Activated CD4-positive, alpha-beta T cell treated with anti-CD3 and anti-CD28 coated beads, Interleukin-2, amount 10 ng/mL, durations not matched to agents 7 days and 5 days (primary cell): ENCODE measurements around the gene NMRK2. TPM values are rescaled to one million over a fixed set of nuclear protein-coding genes. Genes with fewer than 3 reads are reported as not detected.
A peak's percentile ranks its signal among the peaks of the same experiment; 100 is the strongest.
"Not testable (repeated sequence)": the region's sequence is repeated elsewhere in the genome, so short reads cannot be mapped to it uniquely, and the experiment has no call there.

Experiments used
- CTCF ChIA-PET: fragments of 350-600 bp; sonication (Branson Sonifier 250); formaldehyde crosslinking; loops from one replicate; lab custom pipeline; 2021; ENCODE audit warnings: antibody characterized with exemption; lab: Charles Lee
- POLR2A ChIA-PET: fragments of 350-600 bp; sonication (Branson Sonifier 250); formaldehyde crosslinking; loops from one replicate; lab custom pipeline; 2021; ENCODE audit warnings: antibody characterized with exemption; lab: Charles Lee
- DNase-seq: peaks from one replicate; pipeline ENCODE4 v3.0.0-alpha.2; 2020
- H3K27ac Mint-ChIP-seq: one replicate; pipeline ENCODE4 v1.8.0; 2021; ENCODE audit warnings: mild to moderate bottlenecking, moderate library complexity, mixed read lengths
- H3K27me3 Mint-ChIP-seq: one replicate; pipeline ENCODE4 v1.8.0; 2021; ENCODE audit warnings: mixed read lengths
- H3K36me3 Mint-ChIP-seq: one replicate; pipeline ENCODE4 v1.8.0; 2021; ENCODE audit warnings: low read depth, mixed read lengths
- H3K4me1 Mint-ChIP-seq: one replicate; pipeline ENCODE4 v1.8.0; 2021; ENCODE audit warnings: mixed read lengths
- H3K4me3 Mint-ChIP-seq: one replicate; pipeline ENCODE4 v1.8.0; 2021; ENCODE audit warnings: mild to moderate bottlenecking, moderate library complexity, mixed read lengths
- H3K9me3 Mint-ChIP-seq: one replicate; pipeline ENCODE4 v1.8.0; 2021; ENCODE audit warnings: mixed read lengths
- total RNA-seq, 2 experiments: library from RNA; stranded (reverse); gene quantifications; one replicate each; pipeline ENCODE4 v1.2.3, GENCODE V29; 2021

NMRK2 gene, protein sequence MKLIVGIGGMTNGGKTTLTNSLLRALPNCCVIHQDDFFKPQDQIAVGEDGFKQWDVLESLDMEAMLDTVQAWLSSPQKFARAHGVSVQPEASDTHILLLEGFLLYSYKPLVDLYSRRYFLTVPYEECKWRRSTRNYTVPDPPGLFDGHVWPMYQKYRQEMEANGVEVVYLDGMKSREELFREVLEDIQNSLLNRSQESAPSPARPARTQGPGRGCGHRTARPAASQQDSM
- total RNA-seq: not detected

DNA sequence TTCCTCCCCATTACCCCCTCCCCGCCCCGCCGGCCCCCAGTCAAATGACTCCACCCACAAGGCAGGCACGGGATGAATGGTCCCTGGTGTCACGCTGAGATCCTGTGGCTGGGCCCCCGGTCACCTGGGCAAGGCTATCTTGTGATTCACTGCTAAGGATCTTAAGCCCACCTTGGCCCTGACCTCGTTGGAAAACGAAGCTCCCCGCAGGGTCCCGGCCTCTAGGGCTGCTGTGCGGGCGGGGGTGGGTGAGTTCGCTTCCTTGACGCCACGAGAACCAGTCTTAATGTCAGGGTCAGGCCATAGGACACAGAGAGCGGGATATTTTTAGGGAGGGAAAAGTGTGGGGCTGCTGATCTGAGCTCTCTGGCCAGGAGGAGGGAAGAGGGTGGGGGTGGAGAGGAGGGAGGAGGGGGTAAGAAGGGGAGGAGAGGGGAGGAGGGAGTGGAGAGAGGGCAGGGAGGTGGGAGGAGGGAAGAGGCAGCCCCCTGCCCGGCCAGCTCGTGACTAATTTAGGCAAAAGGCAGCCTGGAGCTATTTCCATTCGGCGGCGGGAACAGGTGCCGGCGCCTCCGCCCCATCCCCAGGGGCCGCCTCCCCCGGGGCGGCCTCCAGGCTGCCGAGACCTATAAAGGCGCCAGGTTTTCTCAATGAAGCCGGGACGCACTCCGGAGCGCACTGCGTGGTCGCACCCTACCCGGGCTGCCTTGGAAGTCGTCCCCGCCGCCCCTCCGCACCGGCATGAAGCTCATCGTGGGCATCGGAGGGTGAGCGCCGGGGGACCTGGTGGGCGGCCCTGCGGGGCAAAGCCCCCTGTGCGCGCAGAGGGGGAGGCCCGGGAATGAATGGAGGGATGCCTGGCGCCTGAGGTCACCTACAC, at the start of gene NMRK2:
TSS of gene NMRK2 (plus strand) at position 139 of the 880 bp plus-strand sequence. CDS start at position 742, 603 bp downstream.
- ChIA-PET CTCF (no interaction called here), POLR2A (no interaction called here)
- DNase-seq: no peak
- Mint-ChIP-seq H3K36me3 (no peaks in the 10 kb centered on the region), H3K27me3 (peaks cover 21% of the 10 kb centered on the region), H3K9me3 (no peaks in the 10 kb centered on the region), H3K4me3 (no peak within 1 kb of the TSS), H3K4me1 (no peaks in the 10 kb centered on the region), H3K27ac (no peak within 1 kb of the TSS)

DNA sequence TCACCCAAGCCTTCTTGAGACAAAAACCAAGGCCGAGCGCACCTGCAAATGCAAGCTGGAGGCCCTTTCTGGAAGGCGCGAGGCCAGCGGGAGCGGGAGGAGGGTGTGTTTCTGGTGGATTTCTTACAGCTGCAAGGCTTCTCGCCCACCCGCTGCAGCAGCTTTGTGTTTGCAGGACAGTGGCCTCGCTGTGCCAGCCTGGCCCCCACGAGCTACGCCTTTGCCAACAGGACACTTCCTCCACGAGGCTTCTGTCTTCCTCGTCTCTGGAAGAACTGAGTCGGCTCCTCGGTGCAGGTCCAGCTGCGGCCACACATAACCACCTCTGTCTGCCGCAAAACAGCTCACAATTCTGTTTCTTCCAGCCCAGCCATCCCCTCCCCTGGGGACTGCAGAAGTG, 42.3 kb upstream of the NMRK2 start:
- no peaks in the 10 kb centered on the region for H3K9me3 Mint-ChIP-seq
- CTCF ChIA-PET: interaction anchor here (0.7 kb wide), 2 partner anchors 68 to 150 kb away, joined by 3 read pairs; no protein-coding TSS in a partner anchor
- H3K36me3 Mint-ChIP-seq: no peaks in the 10 kb centered on the region
- POLR2A ChIA-PET: interaction anchor here (0.6 kb wide), 1 partner anchor 1259 kb away, joined by 3 read pairs; no protein-coding TSS in a partner anchor
- H3K4me3 Mint-ChIP-seq: no peak overlapping the region
- DNase-seq: no peak
- no peaks in the 10 kb centered on the region for H3K4me1 Mint-ChIP-seq
- H3K27ac Mint-ChIP-seq: no peak overlapping the region
- no peaks in the 10 kb centered on the region for H3K27me3 Mint-ChIP-seq

DNA sequence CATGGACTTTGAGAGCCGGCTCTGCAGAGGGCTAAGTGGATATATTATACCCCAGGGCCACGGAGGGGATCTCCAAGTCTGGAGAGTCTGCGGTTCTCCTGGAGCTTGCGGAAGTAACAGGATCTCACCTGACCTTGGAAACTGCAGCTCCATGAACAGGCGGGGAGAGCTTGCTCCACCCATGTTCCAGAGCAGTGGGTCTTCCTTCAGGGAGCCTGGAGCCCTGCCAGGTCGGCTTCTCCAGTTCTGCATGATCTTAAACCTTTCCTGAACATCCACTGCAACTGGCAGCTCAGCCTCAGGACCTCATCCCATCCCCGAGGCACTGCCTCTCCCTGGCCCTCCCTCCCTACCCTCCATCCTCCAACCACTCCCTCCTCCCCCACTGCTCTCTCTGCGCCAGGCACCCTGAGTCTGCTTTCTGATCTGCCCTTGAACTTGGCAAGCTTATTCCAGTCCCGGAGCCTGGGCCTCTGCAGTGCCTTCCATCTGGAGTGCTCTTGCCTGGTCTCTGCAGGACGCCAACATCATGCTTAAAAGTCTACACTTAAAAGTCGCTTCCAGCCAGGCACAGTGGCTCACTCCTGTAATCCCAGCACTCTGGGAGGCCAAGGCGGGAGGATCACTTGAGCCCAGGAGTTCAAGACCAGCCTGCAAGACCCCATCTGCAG, 39.2 kb upstream of the NMRK2 start:
- Mint-ChIP-seq H3K4me1 (peaks cover 4% of the 10 kb centered on the region), H3K36me3 (no peaks in the 10 kb centered on the region), H3K4me3 (no peak overlapping the region), H3K9me3 (peaks cover 2% of the 10 kb centered on the region), H3K27me3 (no peaks in the 10 kb centered on the region), H3K27ac (no peak overlapping the region)
- ChIA-PET POLR2A (no interaction called here), CTCF (no interaction called here)
- DNase-seq: no peak

DNA sequence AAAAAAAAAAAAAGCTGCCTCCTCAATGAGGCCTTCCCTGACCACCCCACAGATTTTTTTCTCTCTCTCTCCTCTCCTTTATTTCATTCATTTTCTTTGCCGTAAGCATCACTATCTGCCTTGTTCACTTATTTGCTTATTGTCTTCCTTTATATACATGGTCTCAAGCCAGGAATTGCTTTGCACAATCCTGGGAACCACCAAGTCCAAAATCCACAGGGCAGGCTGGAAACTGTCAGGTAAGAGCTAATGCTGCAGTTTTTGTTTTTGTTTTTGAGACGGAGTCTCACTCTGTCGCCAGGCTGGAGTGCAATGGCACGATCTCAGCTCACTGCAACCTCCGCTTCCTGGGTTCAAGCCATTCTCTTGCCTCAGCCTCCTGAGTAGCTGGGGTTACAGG, 37.9 kb upstream of the NMRK2 start:
- H3K4me3 Mint-ChIP-seq, H3K4me1 Mint-ChIP-seq, H3K27ac Mint-ChIP-seq, DNase-seq, H3K36me3 Mint-ChIP-seq, H3K9me3 Mint-ChIP-seq, H3K27me3 Mint-ChIP-seq: not testable (repeated sequence)
- CTCF ChIA-PET: interaction anchor here (0.6 to 1.2 kb wide), 3 partner anchors 18 to 601 kb away, joined by 3 to 5 read pairs (median 3); no protein-coding TSS in a partner anchor
- POLR2A ChIA-PET: interaction anchor here (0.7 kb wide), 1 partner anchor 26 kb away, joined by 3 read pairs; no protein-coding TSS in a partner anchor

DNA sequence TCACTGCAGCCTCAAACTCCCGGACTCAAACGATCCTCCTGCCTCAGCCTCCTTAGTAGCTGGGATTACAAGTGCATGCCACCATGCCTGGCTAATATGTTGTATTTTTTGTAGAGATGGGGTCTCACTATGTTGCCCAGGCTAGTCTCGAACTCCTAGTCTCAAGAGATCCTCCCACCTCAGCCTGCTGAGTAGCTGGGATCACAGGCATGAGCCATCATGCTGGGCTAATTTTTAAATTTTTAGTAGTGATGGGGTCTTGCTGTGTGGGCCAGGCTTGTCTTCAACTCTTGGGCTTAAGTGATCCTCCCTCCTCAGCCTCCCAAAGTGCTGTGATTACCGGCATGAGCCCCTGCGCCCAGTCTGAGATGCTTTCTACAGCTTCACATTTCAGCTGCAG, 37.1 kb upstream of the NMRK2 start:
- Mint-ChIP-seq H3K27me3 (peaks cover 2% of the 10 kb centered on the region), H3K9me3 (peaks cover 5% of the 10 kb centered on the region), H3K4me1 (peaks cover 4% of the 10 kb centered on the region), H3K4me3 (no peak overlapping the region), H3K27ac (no peak overlapping the region), H3K36me3 (no peaks in the 10 kb centered on the region)
- ChIA-PET CTCF (interaction anchor here (0.6 to 0.8 kb wide), 4 partner anchors 15 to 602 kb away, joined by 3 to 5 read pairs (median 3); partner anchors contain the start of gene ATCAY), POLR2A (interaction anchor here (0.6 kb wide), 1 partner anchor 1038 kb away, joined by 3 read pairs; no protein-coding TSS in a partner anchor)
- no peak for DNase-seq

DNA sequence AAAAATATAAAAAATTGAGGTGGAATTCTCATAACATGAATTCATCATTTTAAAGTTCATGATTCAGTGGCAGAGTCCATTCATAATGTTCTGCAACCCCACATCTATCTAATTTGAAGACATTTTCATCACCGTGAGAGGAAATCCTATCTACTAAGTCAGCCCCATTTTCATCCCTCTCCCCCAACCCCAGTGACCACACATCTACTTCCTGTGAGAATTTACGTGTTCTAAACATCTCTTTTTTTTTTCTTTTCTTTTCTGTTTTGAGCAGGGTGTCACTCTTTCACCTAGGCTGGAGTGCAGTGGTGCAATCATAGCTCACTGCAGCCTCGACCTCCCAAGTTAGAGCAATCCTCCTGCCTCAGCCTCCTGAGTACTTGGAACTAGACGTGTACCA, 34.9 kb upstream of the NMRK2 start:
- peak; percentile 43 for DNase-seq
- peaks cover 2% of the 10 kb centered on the region for H3K27me3 Mint-ChIP-seq
- H3K4me1 Mint-ChIP-seq: peaks cover 4% of the 10 kb centered on the region
- H3K27ac Mint-ChIP-seq: no peak overlapping the region
- ChIA-PET POLR2A (no interaction called here), CTCF (no interaction called here)
- H3K36me3 Mint-ChIP-seq: no peaks in the 10 kb centered on the region
- no peak overlapping the region for H3K4me3 Mint-ChIP-seq
- peaks cover 5% of the 10 kb centered on the region for H3K9me3 Mint-ChIP-seq

DNA sequence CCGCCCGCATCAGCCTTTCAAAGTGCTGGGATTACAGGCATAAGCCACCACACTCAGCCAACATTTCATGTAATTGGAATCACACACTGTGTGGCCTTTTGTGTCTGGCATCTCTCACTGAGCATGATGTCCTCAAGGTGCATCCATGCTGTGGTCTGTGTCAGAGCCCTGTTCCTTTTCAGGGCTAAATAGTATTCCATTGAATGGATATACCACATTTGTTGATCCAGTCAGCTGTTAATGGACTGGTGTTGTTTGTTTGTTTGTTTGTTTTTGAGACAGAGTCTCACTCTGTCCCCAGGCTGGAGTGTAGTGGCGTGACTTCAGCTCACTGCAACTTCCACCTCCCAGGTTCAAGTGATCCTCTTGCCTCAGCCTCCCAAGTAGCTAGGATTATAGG, 34.4 kb upstream of the NMRK2 start:
- Mint-ChIP-seq H3K4me1 (peaks cover 4% of the 10 kb centered on the region), H3K4me3 (no peak overlapping the region)
- CTCF ChIA-PET: interaction anchor here (0.6 kb wide), 1 partner anchor 198 kb away, joined by 3 read pairs; the partner anchor contains the start of gene PIP5K1C

DNA sequence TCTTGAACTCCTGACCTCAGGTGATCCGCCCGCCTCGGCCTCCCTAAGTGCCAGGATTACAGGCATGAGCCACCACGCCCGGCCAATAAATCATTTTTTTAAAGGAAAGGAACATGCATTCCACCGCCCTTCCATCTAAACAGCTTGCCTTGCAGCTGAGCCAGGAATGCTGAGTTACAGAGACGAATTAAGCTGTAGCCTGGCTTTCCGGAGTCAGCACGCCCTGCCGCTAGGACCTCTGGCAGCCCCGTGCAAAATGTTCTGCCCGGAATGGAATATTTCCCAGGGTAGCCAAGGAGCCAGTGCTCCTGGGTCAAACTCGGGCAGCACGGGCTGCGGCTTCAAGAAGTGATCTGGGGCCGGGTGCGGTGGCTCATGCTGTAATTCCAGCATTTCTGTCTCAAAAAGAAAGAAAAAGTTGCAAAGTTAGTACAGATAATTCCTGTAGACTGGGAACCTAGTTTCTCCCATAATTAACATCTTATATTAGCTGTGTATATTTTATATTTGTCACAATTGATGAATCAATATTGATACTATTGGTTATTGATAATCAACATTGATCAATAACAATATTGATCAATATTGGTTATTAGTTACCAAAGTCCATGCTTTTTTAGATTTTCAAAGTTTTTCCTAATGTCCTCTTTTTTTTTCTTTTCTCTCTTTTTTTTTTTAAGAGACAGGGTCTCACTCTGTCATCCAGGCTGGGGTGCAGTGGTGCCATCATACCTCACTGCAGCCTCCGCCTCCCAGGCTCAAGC, 33.2 kb upstream of the NMRK2 start:
- peaks cover 5% of the 10 kb centered on the region for H3K9me3 Mint-ChIP-seq
- CTCF ChIA-PET: no interaction called here
- peaks cover 2% of the 10 kb centered on the region for H3K27me3 Mint-ChIP-seq
- H3K27ac Mint-ChIP-seq: no peak overlapping the region
- peaks cover 4% of the 10 kb centered on the region for H3K4me1 Mint-ChIP-seq
- DNase-seq: no peak
- POLR2A ChIA-PET: no interaction called here
- no peak overlapping the region for H3K4me3 Mint-ChIP-seq
- no peaks in the 10 kb centered on the region for H3K36me3 Mint-ChIP-seq

More for the DNA sequence above, 34.4 kb upstream of the NMRK2 start:
- peaks cover 2% of the 10 kb centered on the region for H3K27me3 Mint-ChIP-seq
- POLR2A ChIA-PET: no interaction called here
- H3K27ac Mint-ChIP-seq: no peak overlapping the region
- no peaks in the 10 kb centered on the region for H3K36me3 Mint-ChIP-seq
- DNase-seq: no peak
- H3K9me3 Mint-ChIP-seq: peaks cover 5% of the 10 kb centered on the region

DNA sequence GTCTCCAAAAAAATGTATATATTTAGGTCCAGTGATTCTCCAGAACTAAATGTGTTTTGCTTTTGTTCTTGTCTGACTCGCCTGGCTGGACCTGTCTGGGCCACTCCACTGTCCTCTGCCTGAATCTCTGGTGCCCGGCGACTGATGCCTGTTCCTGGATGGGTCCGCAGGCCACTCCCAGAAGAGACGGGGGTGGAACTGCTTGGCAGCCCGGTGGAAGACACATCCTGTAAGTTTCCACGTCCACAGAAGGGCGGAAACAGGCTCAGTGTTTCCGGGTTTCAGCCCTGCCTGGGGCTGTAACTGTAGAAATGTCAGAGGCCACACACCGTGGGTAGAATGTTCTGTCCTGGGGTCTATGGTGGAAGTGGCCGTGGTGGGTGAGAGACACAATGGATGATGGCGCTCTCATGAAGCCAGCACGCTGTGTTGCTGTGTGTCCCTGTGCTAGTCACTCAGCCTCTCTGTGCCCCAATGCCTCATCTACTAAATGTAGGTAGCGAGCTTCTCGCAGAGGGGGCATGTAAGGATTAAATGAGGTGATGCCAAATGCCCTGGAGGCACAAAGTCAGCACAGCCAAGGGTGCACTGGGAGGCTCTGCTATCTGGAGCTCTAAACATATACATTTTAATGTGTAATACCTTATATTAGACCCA, 30.4 kb upstream of the NMRK2 start:
- no peak overlapping the region for H3K4me3 Mint-ChIP-seq
- H3K9me3 Mint-ChIP-seq: peaks cover 5% of the 10 kb centered on the region
- peaks cover 2% of the 10 kb centered on the region for H3K27me3 Mint-ChIP-seq
- POLR2A ChIA-PET: no interaction called here
- DNase-seq: no peak
- peaks cover 4% of the 10 kb centered on the region for H3K4me1 Mint-ChIP-seq
- no peak overlapping the region for H3K27ac Mint-ChIP-seq
- no peaks in the 10 kb centered on the region for H3K36me3 Mint-ChIP-seq
- CTCF ChIA-PET: no interaction called here

DNA sequence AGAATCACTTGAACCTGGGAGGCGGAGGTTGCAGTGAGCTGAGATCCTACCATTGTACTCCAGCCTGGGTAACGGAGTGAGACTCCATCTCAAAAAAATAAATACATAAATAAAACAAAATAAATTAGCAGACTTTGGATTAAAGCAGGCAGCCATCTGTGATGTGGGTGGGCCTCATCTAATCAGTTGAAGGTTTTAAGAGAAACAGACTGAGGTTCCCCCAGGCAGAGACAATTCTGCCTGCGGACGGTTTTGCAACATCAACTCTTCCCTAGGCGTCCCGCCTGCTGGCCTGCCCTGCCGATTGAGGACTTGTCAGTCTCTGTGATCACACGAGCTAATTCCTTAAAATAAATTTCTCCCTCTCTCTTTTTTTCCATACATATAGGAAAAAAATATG, 28.6 kb upstream of the NMRK2 start:
- CTCF ChIA-PET: interaction anchor here (0.5 to 1.0 kb wide), 5 partner anchors 18 to 1498 kb away, joined by 3 to 4 read pairs (median 3); no protein-coding TSS in a partner anchor
- no peaks in the 10 kb centered on the region for H3K36me3 Mint-ChIP-seq
- POLR2A ChIA-PET: no interaction called here

DNA sequence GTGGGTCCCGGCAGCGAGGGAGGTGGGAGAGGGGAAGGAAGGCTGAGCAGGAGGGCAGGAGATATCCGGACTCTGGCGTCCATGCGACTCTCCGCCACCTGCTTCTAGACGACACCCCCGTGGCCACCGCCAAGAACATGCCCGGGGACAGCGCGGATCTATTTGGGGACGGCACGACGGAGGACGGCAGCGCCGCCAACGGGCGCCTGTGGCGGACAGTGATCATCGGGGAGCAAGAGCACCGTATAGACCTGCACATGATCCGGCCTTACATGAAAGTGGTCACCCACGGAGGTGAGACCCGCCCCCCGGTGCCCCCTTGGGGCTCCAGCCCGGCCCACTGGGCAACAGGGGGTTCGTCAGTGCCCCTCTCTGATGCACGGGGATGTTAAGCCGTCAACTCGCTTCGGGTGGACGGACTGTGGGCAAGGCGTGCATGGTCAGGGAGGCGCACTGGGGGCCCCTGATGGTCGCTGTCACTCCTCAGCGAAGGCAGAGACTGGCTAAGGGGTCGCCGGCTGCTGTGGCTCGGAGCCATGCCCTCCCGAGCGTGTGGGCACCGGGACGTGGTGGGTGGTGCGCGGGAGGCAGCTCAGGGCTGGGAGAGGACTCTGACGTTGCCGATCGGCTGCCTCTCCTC, 25.1 kb upstream of the NMRK2 start:
- Mint-ChIP-seq H3K36me3 (no peaks in the 10 kb centered on the region), H3K4me1 (no peaks in the 10 kb centered on the region), H3K27ac (no peak overlapping the region), H3K27me3 (no peaks in the 10 kb centered on the region), H3K4me3 (no peak overlapping the region), H3K9me3 (peaks cover 6% of the 10 kb centered on the region)
- ChIA-PET POLR2A (no interaction called here), CTCF (interaction anchor here (0.6 kb wide), 1 partner anchor 73 kb away, joined by 3 read pairs; no protein-coding TSS in a partner anchor)
- no peak for DNase-seq

More for the DNA sequence above, 28.6 kb upstream of the NMRK2 start:
- no peaks in the 10 kb centered on the region for H3K4me1 Mint-ChIP-seq
- DNase-seq: no peak
- no peaks in the 10 kb centered on the region for H3K27me3 Mint-ChIP-seq
- no peak overlapping the region for H3K4me3 Mint-ChIP-seq
- H3K27ac Mint-ChIP-seq: no peak overlapping the region
- H3K9me3 Mint-ChIP-seq: peaks cover 2% of the 10 kb centered on the region
